Stimulated activated CD4-positive, alpha-beta T cell treated with anti-CD3 and anti-CD28 coated beads, Interleukin-4, amount 100 ng/mL, for 48 hours (primary cell): Measurements from ENCODE around the gene GPC2.

ENCODE experiments used
- DNase-seq, 2 donors: peaks; one replicate each; pipeline ENCODE4 v3.0.0-alpha.2; 2020; ENCODE audit warnings: low read depth in 2 of 2

Gene GPC2

GRCh38 chr7:100122067-100122466 is 55.1 kb downstream of the GPC2 start:
- DNase-seq = no peak

- no peak for DNase-seq
These were observed 56.5 kb downstream of the GPC2 start for GRCh38 chr7:100120733-100121036.

- DNase-seq = peak; percentile 61 to 64
These were observed 57.0 kb downstream of the GPC2 start for GRCh38 chr7:100119970-100120732.
